ENCODE results near the gene FAM241A.
"Not testable (repeated sequence)": the region's sequence is repeated elsewhere in the genome, so short reads cannot be mapped to it uniquely, and the experiment has no call there.

The FAM241A gene

GRCh38 chr4:112145326-112145789, at the start of gene FAM241A:
FAM241A (plus strand) TSS chr4:112145454; CDS start chr4:112145581, 127 bp downstream.
- DNase-seq: peak; percentile 96 to 98

GRCh38 chr4:112098841-112099530, 46.3 kb upstream of the FAM241A start:
- no peak for DNase-seq

GRCh38 chr4:112099701-112100297, 45.5 kb upstream of the FAM241A start:
- DNase-seq: no peak

- no peak for DNase-seq
Measured at GRCh38 chr4:112102875-112103370, 42.3 kb upstream of the FAM241A start.

- DNase-seq: no peak
Measured at GRCh38 chr4:112105201-112105969, 39.9 kb upstream of the FAM241A start.

GRCh38 chr4:112109360-112110058, 35.7 kb upstream of the FAM241A start:
- DNase-seq: no peak

GRCh38 chr4:112110059-112110425, 35.2 kb upstream of the FAM241A start:
- no peak for DNase-seq

- no peak for DNase-seq
Measured at GRCh38 chr4:112111306-112111705, 33.9 kb upstream of the FAM241A start.

GRCh38 chr4:112112095-112112494, 33.2 kb upstream of the FAM241A start:
- DNase-seq: not testable (repeated sequence)

- DNase-seq: no peak
Measured at GRCh38 chr4:112112590-112113170, 32.6 kb upstream of the FAM241A start.

GRCh38 chr4:112113864-112114263, 31.4 kb upstream of the FAM241A start:
- no peak for DNase-seq

GRCh38 chr4:112114452-112114851, 30.8 kb upstream of the FAM241A start:
- no peak for DNase-seq

- no peak for DNase-seq
Measured at GRCh38 chr4:112118742-112119352, 26.4 kb upstream of the FAM241A start.

GRCh38 chr4:112119353-112119783, 25.9 kb upstream of the FAM241A start:
- peak; percentile 60 for DNase-seq

- no peak for DNase-seq
Measured at GRCh38 chr4:112120021-112120420, 25.2 kb upstream of the FAM241A start.

GRCh38 chr4:112125416-112125815, 19.8 kb upstream of the FAM241A start:
- DNase-seq: no peak

GRCh38 chr4:112127048-112127637, 18.1 kb upstream of the FAM241A start:
- no peak for DNase-seq

GRCh38 chr4:112127803-112128202, 17.5 kb upstream of the FAM241A start:
- no peak for DNase-seq

GRCh38 chr4:112128452-112128851, 16.8 kb upstream of the FAM241A start:
- no peak for DNase-seq

GRCh38 chr4:112130906-112131305, 14.3 kb upstream of the FAM241A start:
- DNase-seq: no peak

GRCh38 chr4:112136551-112136950, 8.7 kb upstream of the FAM241A start:
- no peak for DNase-seq

- no peak for DNase-seq
Measured at GRCh38 chr4:112138538-112138937, 6.7 kb upstream of the FAM241A start.
